ENCODE measurements around the gene TNFRSF19.

DNA sequence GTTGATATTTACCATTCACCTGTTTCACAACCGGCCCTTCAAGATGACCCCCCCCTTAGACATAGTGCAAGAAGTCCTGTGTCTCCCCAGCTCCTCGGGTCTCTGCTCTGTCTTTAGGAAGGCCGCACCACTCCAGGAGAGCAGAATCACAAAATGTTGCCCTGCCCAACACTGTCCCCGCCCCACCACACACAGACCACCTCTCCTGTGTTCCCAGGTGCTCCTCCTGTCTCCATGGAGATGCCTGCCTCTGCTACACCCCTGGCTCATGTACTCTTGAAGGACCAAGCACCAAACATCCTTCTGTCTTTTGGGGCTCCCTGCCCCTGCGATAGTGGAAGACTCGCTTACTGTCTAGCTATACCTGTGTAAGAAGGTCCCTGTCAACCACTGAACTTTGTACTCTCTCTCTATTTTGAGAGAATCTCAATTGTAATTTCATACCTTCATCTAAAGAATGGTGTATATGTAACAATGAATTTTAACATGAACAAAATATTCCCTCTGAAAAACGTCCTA lies 9.6 kb upstream of the TNFRSF19 start:
- TF ChIP-seq CTCF (IDR thresholded peaks at IDR 0.05): no peak
- no peak for TF ChIP-seq POLR2A (IDR thresholded peaks at IDR 0.05)
- no peak for TF ChIP-seq POLR2AphosphoS5 (IDR thresholded peaks at IDR 0.05)
- TF ChIP-seq EP300 (IDR thresholded peaks at IDR 0.05): no peak
